ENCODE measurements around the gene ILKAP.

The ILKAP gene

GRCh38 chr2:238123991-238124470 lies 79.5 kb downstream of the ILKAP start:
- Mint-ChIP-seq H3K27me3 (ENCODE audit: low read depth, poor library complexity) (peaks cover 13% of the 10 kb centered on the region), H3K27ac (no peak overlapping the region), H3K4me1 (peaks cover 8% of the 10 kb centered on the region), H3K9me3 (no peaks in the 10 kb centered on the region), H3K4me3 (no peak overlapping the region), H3K36me3 (ENCODE audit: low read depth) (no peaks in the 10 kb centered on the region)
- no peak for DNase-seq
- TF ChIP-seq CTCF (IDR thresholded peaks at IDR 0.05) = no peak

- H3K27me3 Mint-ChIP-seq (ENCODE audit: low read depth, poor library complexity) = peaks cover 20% of the 10 kb centered on the region
- DNase-seq = no peak
- no peak overlapping the region for H3K27ac Mint-ChIP-seq
- no peak overlapping the region for H3K4me3 Mint-ChIP-seq
- no peaks in the 10 kb centered on the region for H3K9me3 Mint-ChIP-seq
- H3K4me1 Mint-ChIP-seq = peaks cover 8% of the 10 kb centered on the region
- no peaks in the 10 kb centered on the region for H3K36me3 Mint-ChIP-seq (ENCODE audit: low read depth)
- no peak for TF ChIP-seq CTCF (IDR thresholded peaks at IDR 0.05)
These were observed 80.1 kb downstream of the ILKAP start for GRCh38 chr2:238123218-238123971.

GRCh38 chr2:238122287-238123217 lies 80.9 kb downstream of the ILKAP start:
- no peak for TF ChIP-seq CTCF (IDR thresholded peaks at IDR 0.05)
- no peak for DNase-seq
- Mint-ChIP-seq H3K27me3 (ENCODE audit: low read depth, poor library complexity) (peaks cover 27% of the 10 kb centered on the region), H3K27ac (no peak overlapping the region), H3K36me3 (ENCODE audit: low read depth) (no peaks in the 10 kb centered on the region), H3K9me3 (peaks cover 3% of the 10 kb centered on the region), H3K4me3 (no peak overlapping the region), H3K4me1 (peaks cover 5% of the 10 kb centered on the region)

GRCh38 chr2:238121511-238122286 lies 81.8 kb downstream of the ILKAP start:
- no peak overlapping the region for H3K27ac Mint-ChIP-seq
- H3K4me1 Mint-ChIP-seq = peaks cover 4% of the 10 kb centered on the region
- no peaks in the 10 kb centered on the region for H3K36me3 Mint-ChIP-seq (ENCODE audit: low read depth)
- DNase-seq = no peak
- peaks cover 34% of the 10 kb centered on the region for H3K27me3 Mint-ChIP-seq (ENCODE audit: low read depth, poor library complexity)
- no peak overlapping the region for H3K4me3 Mint-ChIP-seq
- peaks cover 7% of the 10 kb centered on the region for H3K9me3 Mint-ChIP-seq
- TF ChIP-seq CTCF (IDR thresholded peaks at IDR 0.05) = no peak

GRCh38 chr2:238120463-238121298 lies 82.8 kb downstream of the ILKAP start:
- peak; percentile 30 for TF ChIP-seq CTCF (IDR thresholded peaks at IDR 0.05)
- Mint-ChIP-seq H3K27ac (no peak overlapping the region), H3K27me3 (ENCODE audit: low read depth, poor library complexity) (peaks cover 39% of the 10 kb centered on the region), H3K36me3 (ENCODE audit: low read depth) (no peaks in the 10 kb centered on the region), H3K9me3 (peaks cover 7% of the 10 kb centered on the region), H3K4me3 (no peak overlapping the region), H3K4me1 (peaks cover 4% of the 10 kb centered on the region)
- peak; percentile 78 for DNase-seq
